Osteoblast (primary cell): ENCODE results near the gene LMAN1. TPM values are rescaled to one million over a fixed set of nuclear protein-coding genes. Genes with fewer than 3 reads are reported as not detected.
A peak's percentile ranks its signal among the peaks of the same experiment; 100 is the strongest.

Experiments used
- DNase-seq: peaks from one replicate; pipeline ENCODE4 v3.0.0; 2011; ENCODE audit warnings: low spot score, mixed read lengths; ENCODE audit not compliant: insufficient read length; ENCODE audit errors: missing footprints
- H2AFZ ChIP-seq: 2 replicates; pipeline ENCODE4 v1.6.0; 2011; ENCODE audit warnings: mild to moderate bottlenecking, low read length
- H3K27ac ChIP-seq: 2 replicates; pipeline ENCODE4 v1.5.1; 2011; ENCODE audit warnings: mild to moderate bottlenecking, low read depth, low read length, moderate library complexity
- H3K27me3 ChIP-seq: 2 replicates; pipeline ENCODE4 v1.6.0; 2012; ENCODE audit warnings: mild to moderate bottlenecking, control low read depth, inconsistent platforms, low read length, moderate library complexity; ENCODE audit not compliant: insufficient read depth
- H3K36me3 ChIP-seq: 2 replicates; pipeline ENCODE4 v1.5.1; 2011; ENCODE audit warnings: mild to moderate bottlenecking, low read length, control low read depth, moderate library complexity; ENCODE audit not compliant: insufficient read depth
- H3K4me1 ChIP-seq: 2 replicates; pipeline ENCODE4 v1.5.1; 2011; ENCODE audit warnings: mild to moderate bottlenecking, low read length, control low read depth, moderate library complexity; ENCODE audit not compliant: insufficient read depth
- H3K4me2 ChIP-seq: 2 replicates; pipeline ENCODE4 v1.6.0; 2011; ENCODE audit warnings: mild to moderate bottlenecking, low read length; ENCODE audit not compliant: insufficient read depth
- H3K4me3 ChIP-seq: fragments of 200-600 bp; sonication (generic); 3 replicates; pipeline ENCODE4 v1.5.1; 2012; ENCODE audit warnings: mild to moderate bottlenecking, low read length, inconsistent platforms; ENCODE audit not compliant: insufficient read depth
- H3K79me2 ChIP-seq: 2 replicates; pipeline ENCODE4 v1.6.0; 2012; ENCODE audit warnings: mild to moderate bottlenecking, low read length, control low read depth, inconsistent platforms; ENCODE audit not compliant: insufficient read depth
- H3K9me3 ChIP-seq: 2 replicates; pipeline ENCODE4 v1.5.1; 2011; ENCODE audit warnings: low read depth, low read length, control low read depth
- H4K20me1 ChIP-seq: 2 replicates; pipeline ENCODE4 v1.6.0; 2012; ENCODE audit warnings: mild to moderate bottlenecking, low read length, control low read depth; ENCODE audit not compliant: insufficient read depth
- total RNA-seq: library from RNA; depleted of rRNA; stranded (reverse); fragments of >200 nt; gene quantifications from 2 replicates; pipeline ENCODE4 v1.2.3, GENCODE V29; 2012
- TF ChIP-seq, protein P1 (sequence below): IDR thresholded peaks from 2 replicates; pipeline ENCODE4 v1.5.1; 2011; ENCODE audit warnings: mild to moderate bottlenecking, low read depth, low read length, moderate library complexity; ENCODE audit errors: extremely low read depth

The LMAN1 gene
- total RNA-seq, 1 donor: 210 TPM

DNA sequence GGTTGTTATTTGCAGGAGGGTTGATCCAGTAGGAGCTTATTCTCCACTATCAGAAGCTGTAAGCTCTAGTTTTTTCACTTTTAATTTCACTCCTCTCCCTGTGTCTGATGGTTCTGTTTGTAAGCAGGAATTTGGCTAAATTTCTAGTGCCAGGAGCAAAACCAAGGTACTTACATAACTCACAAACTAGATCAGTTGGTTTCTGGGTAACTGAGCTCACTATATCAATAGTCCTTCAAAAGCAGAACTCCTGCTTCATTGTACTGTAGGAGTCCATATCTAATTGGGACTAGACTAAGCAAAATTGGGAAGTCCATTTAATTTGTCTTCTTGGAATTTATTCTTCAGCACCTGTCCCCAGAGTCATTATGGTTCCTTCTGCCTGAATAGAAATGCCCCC is 65.7 kb downstream of the LMAN1 start:
- H3K27me3 ChIP-seq: peaks cover 60% of the 10 kb centered on the region

DNA sequence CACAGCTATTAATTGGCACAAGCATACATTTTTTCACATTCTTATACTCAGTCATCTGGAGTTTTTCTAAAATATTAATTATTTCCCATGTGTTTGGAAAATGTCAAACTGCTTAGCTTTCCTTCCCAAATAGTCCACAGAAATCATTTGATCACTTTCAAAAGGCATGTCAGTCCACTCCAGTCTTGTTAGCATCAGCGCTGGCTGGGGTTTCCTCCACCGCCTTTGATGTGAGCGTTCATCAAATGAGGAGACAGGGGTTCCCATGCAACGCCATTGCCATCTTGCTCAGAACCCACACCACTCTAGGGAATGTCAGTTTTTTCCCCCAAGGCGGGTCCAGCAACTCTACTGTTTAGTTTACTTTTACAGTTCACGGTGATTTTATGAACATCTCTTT is 72.7 kb downstream of the LMAN1 start:
- Histone ChIP-seq H3K9me3 (no peaks in the 10 kb centered on the region), H3K4me2 (no peak overlapping the region), H2AFZ (no peak overlapping the region), H3K27me3 (peaks cover 40% of the 10 kb centered on the region), H4K20me1 (no peaks in the 10 kb centered on the region), H3K4me3 (no peak overlapping the region), H3K79me2 (no peaks in the 10 kb centered on the region), H3K27ac (no peak overlapping the region), H3K4me1 (no peaks in the 10 kb centered on the region), H3K36me3 (no peaks in the 10 kb centered on the region)
- peak; percentile 63 for DNase-seq
- TF ChIP-seq, protein P1, sequence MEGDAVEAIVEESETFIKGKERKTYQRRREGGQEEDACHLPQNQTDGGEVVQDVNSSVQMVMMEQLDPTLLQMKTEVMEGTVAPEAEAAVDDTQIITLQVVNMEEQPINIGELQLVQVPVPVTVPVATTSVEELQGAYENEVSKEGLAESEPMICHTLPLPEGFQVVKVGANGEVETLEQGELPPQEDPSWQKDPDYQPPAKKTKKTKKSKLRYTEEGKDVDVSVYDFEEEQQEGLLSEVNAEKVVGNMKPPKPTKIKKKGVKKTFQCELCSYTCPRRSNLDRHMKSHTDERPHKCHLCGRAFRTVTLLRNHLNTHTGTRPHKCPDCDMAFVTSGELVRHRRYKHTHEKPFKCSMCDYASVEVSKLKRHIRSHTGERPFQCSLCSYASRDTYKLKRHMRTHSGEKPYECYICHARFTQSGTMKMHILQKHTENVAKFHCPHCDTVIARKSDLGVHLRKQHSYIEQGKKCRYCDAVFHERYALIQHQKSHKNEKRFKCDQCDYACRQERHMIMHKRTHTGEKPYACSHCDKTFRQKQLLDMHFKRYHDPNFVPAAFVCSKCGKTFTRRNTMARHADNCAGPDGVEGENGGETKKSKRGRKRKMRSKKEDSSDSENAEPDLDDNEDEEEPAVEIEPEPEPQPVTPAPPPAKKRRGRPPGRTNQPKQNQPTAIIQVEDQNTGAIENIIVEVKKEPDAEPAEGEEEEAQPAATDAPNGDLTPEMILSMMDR: no peak

More for the DNA sequence above, 65.7 kb downstream of the LMAN1 start:
- no peak overlapping the region for H3K27ac ChIP-seq
- H3K79me2 ChIP-seq: no peaks in the 10 kb centered on the region
- no peaks in the 10 kb centered on the region for H3K4me1 ChIP-seq
- no peak overlapping the region for H3K4me2 ChIP-seq
- TF ChIP-seq, protein P1: no peak
- no peak overlapping the region for H3K4me3 ChIP-seq
- no peak overlapping the region for H2AFZ ChIP-seq
- no peaks in the 10 kb centered on the region for H4K20me1 ChIP-seq
- H3K36me3 ChIP-seq: no peaks in the 10 kb centered on the region
- no peak for DNase-seq
- H3K9me3 ChIP-seq: no peaks in the 10 kb centered on the region

DNA sequence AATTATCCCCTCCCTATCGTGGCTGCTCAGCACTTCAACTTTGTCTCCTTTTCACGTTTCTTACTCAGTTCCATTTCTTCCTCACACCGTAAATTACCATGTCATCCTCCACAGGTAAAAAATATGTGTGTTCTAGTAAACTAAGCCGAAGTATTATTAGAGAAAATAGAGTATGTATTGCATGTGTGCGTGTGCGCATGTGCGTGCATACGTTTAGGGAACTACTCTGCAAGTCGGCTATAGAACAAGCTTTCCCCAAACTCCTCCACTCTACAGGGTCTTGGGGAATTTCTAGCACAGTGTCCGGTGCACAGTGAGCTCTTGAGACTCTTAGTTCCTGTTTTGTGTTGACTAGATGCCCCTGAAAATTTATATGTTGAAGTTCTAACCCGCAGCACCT is 76.7 kb downstream of the LMAN1 start:
- TF ChIP-seq, protein P1: no peak
- DNase-seq: no peak
- Histone ChIP-seq H3K36me3 (no peaks in the 10 kb centered on the region), H4K20me1 (no peaks in the 10 kb centered on the region), H3K79me2 (no peaks in the 10 kb centered on the region), H3K27ac (no peak overlapping the region), H3K9me3 (no peaks in the 10 kb centered on the region), H3K4me1 (no peaks in the 10 kb centered on the region), H3K4me3 (no peak overlapping the region), H3K27me3 (peaks cover 68% of the 10 kb centered on the region), H3K4me2 (no peak overlapping the region), H2AFZ (no peak overlapping the region)

DNA sequence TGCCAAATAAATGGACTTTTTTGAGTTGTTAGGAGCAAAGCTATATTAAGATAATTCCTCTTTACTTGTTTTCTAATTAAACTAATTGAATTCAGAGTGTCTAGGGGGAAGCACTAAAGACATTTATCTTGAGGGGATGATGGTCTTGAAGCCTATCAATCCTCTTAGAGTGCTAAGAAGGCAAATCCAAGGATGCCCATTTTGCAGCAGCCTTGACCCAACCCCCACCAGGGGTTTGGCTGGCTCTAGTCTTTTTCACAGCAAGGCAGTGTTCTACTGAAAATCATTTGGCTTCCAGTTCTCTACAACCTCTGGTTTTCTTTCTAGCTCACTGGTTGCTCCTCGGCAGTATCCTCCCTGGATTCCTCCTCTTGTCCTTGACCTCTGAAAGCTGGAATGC is 79.3 kb downstream of the LMAN1 start:
- H3K4me1 ChIP-seq: no peaks in the 10 kb centered on the region
- no peaks in the 10 kb centered on the region for H3K9me3 ChIP-seq
- H3K4me3 ChIP-seq: no peak overlapping the region
- no peak overlapping the region for H3K27ac ChIP-seq
- H4K20me1 ChIP-seq: no peaks in the 10 kb centered on the region
- H3K36me3 ChIP-seq: no peaks in the 10 kb centered on the region
- peaks cover 95% of the 10 kb centered on the region for H3K27me3 ChIP-seq
- H2AFZ ChIP-seq: no peak overlapping the region
- no peaks in the 10 kb centered on the region for H3K79me2 ChIP-seq
- TF ChIP-seq, protein P1: no peak
- H3K4me2 ChIP-seq: no peak overlapping the region
- DNase-seq: no peak
